B cell (primary cell): ENCODE measurements around the gene BLOC1S1.

Experiments used
- EZH2 ChIP-seq: IDR thresholded peaks from 2 replicates; pipeline ENCODE4 v1.6.1; 2012; ENCODE audit warnings: borderline replicate concordance, low read depth, mild to moderate bottlenecking, moderate library complexity, low read length; ENCODE audit not compliant: insufficient read depth, poor library complexity, severe bottlenecking
- TF ChIP-seq, protein P1 (sequence below): fragments of 200-600 bp; IDR thresholded peaks from one replicate; pipeline ENCODE4 v1.8.0; 2022; ENCODE audit warnings: antibody characterized with exemption, mild to moderate bottlenecking

DNA sequence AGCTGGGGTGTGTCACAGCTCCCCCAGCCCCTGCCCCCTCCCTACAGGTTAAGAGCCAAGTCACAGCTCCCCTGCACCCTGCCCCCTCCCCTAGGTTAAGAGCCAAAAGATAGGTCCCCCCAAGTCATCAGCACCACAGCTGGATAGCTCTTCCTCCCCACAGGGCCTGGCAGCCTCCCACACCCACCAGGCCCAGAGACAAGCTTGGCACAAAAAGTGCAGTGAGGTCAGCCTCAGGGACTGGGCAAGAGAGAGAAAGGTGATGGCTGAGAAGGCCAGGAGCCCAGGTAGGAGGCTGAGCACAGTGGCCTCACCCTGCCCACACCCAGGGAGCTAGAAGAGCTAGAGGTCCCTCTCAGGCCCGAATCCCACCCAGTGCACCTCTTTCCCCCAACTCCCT lies 16.9 kb upstream of the BLOC1S1 start:
- TF ChIP-seq EZH2 = no peak
- TF ChIP-seq, protein P1, sequence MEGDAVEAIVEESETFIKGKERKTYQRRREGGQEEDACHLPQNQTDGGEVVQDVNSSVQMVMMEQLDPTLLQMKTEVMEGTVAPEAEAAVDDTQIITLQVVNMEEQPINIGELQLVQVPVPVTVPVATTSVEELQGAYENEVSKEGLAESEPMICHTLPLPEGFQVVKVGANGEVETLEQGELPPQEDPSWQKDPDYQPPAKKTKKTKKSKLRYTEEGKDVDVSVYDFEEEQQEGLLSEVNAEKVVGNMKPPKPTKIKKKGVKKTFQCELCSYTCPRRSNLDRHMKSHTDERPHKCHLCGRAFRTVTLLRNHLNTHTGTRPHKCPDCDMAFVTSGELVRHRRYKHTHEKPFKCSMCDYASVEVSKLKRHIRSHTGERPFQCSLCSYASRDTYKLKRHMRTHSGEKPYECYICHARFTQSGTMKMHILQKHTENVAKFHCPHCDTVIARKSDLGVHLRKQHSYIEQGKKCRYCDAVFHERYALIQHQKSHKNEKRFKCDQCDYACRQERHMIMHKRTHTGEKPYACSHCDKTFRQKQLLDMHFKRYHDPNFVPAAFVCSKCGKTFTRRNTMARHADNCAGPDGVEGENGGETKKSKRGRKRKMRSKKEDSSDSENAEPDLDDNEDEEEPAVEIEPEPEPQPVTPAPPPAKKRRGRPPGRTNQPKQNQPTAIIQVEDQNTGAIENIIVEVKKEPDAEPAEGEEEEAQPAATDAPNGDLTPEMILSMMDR = no peak
